Thoracic aorta (tissue), 2 donors: ENCODE results near the gene PROK1. TPM values are rescaled to one million over a fixed set of nuclear protein-coding genes. Genes with fewer than 3 reads are reported as not detected.

Source experiments
- ATAC-seq: fragments of 150-250 bp; one replicate; pipeline ENCODE4 v1.8.0; 2017; ENCODE audit warnings: low read depth; ENCODE audit not compliant: insufficient number of reproducible peaks, low FRiP score
- DNase-seq: peaks from one replicate; pipeline ENCODE4 v3.0.0-alpha.2; 2020; ENCODE audit warnings: low spot score
- H3K27ac ChIP-seq, 2 donors: fragments of 200-600 bp; sonication (generic); 1 replicate in 1 of 2; 2 replicates in 1 of 2; pipeline ENCODE4 v1.5.1; 2016; ENCODE audit warnings: mild to moderate bottlenecking in 2 of 2, moderate library complexity in 2 of 2
- H3K27me3 ChIP-seq: fragments of 200-600 bp; sonication (generic); replicated peaks from 2 replicates; pipeline ENCODE4 v1.6.0; 2016; ENCODE audit warnings: mild to moderate bottlenecking; ENCODE audit not compliant: insufficient read depth
- H3K36me3 ChIP-seq: fragments of 200-600 bp; sonication (generic); one replicate; pipeline ENCODE4 v1.5.1; 2016
- H3K4me1 ChIP-seq, 2 donors: fragments of 200-600 bp; sonication (generic); 1 replicate in 1 of 2; 2 replicates in 1 of 2; pipeline versions ENCODE4 v1.5.1 to v1.6.0; 2016; ENCODE audit warnings: low read depth in 2 of 2, mild to moderate bottlenecking in 1 of 2; ENCODE audit not compliant: control insufficient read depth in 1 of 2
- H3K4me3 ChIP-seq: fragments of 200-600 bp; sonication (generic); 2 replicates; pipeline ENCODE4 v1.5.1; 2016; ENCODE audit warnings: mild to moderate bottlenecking
- H3K9me3 ChIP-seq: fragments of 200-600 bp; sonication (generic); 2 replicates; pipeline ENCODE4 v1.5.1; 2016
- total RNA-seq, 2 donors: library from RNA; depleted of rRNA; stranded (reverse); fragments of >200 nt; gene quantifications; one replicate each; pipeline versions ENCODE4 v1.1.0 to v1.2.3, GENCODE V29; 2016
- TF ChIP-seq, protein P1 (sequence below): fragments of 200-600 bp; sonication (generic); IDR thresholded peaks from one replicate; pipeline ENCODE4 v1.5.1; 2019; ENCODE audit warnings: antibody characterized with exemption

The PROK1 gene
- total RNA-seq, 2 donors from 2014 or later = 0.27 to 0.63 TPM

- H3K27ac ChIP-seq = no peak overlapping the region
- H3K36me3 ChIP-seq = no peaks in the 10 kb centered on the region
- H3K4me1 ChIP-seq = peaks cover 0 to 8% of the 10 kb centered on the region in 2 donors
- DNase-seq (no peak), ATAC-seq (no peak)
- TF ChIP-seq, protein P1, sequence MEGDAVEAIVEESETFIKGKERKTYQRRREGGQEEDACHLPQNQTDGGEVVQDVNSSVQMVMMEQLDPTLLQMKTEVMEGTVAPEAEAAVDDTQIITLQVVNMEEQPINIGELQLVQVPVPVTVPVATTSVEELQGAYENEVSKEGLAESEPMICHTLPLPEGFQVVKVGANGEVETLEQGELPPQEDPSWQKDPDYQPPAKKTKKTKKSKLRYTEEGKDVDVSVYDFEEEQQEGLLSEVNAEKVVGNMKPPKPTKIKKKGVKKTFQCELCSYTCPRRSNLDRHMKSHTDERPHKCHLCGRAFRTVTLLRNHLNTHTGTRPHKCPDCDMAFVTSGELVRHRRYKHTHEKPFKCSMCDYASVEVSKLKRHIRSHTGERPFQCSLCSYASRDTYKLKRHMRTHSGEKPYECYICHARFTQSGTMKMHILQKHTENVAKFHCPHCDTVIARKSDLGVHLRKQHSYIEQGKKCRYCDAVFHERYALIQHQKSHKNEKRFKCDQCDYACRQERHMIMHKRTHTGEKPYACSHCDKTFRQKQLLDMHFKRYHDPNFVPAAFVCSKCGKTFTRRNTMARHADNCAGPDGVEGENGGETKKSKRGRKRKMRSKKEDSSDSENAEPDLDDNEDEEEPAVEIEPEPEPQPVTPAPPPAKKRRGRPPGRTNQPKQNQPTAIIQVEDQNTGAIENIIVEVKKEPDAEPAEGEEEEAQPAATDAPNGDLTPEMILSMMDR = no peak
- no peaks in the 10 kb centered on the region for H3K9me3 ChIP-seq
- H3K4me3 ChIP-seq = no peak overlapping the region
- no peaks in the 10 kb centered on the region for H3K27me3 ChIP-seq
These were observed 1.4 kb downstream of the PROK1 start for GRCh38 chr1:110452330-110452729.

GRCh38 chr1:110453829-110454228 lies 2.9 kb downstream of the PROK1 start:
- no peaks in the 10 kb centered on the region for H3K9me3 ChIP-seq
- ATAC-seq (no peak), DNase-seq (no peak)
- peaks cover 0 to 8% of the 10 kb centered on the region in 2 donors for H3K4me1 ChIP-seq
- no peaks in the 10 kb centered on the region for H3K27me3 ChIP-seq
- TF ChIP-seq, protein P1 = no peak
- H3K4me3 ChIP-seq = no peak overlapping the region
- H3K27ac ChIP-seq = no peak overlapping the region
- no peaks in the 10 kb centered on the region for H3K36me3 ChIP-seq

- H3K27me3 ChIP-seq = no peaks in the 10 kb centered on the region
- H3K36me3 ChIP-seq = no peaks in the 10 kb centered on the region
- no peak overlapping the region for H3K27ac ChIP-seq
- TF ChIP-seq, protein P1 = no peak
- no peaks in the 10 kb centered on the region for H3K9me3 ChIP-seq
- peaks cover 0 to 8% of the 10 kb centered on the region in 2 donors for H3K4me1 ChIP-seq
- no peak for ATAC-seq
- no peak for DNase-seq
- H3K4me3 ChIP-seq = no peak overlapping the region
These were observed 3.4 kb downstream of the PROK1 start for GRCh38 chr1:110454328-110454727.

GRCh38 chr1:110455151-110455550 lies 4.2 kb downstream of the PROK1 start:
- TF ChIP-seq, protein P1 = no peak
- peaks cover 0 to 8% of the 10 kb centered on the region in 2 donors for H3K4me1 ChIP-seq
- H3K9me3 ChIP-seq = no peaks in the 10 kb centered on the region
- DNase-seq (no peak), ATAC-seq (no peak)
- H3K4me3 ChIP-seq = no peak overlapping the region
- no peaks in the 10 kb centered on the region for H3K36me3 ChIP-seq
- H3K27me3 ChIP-seq = no peaks in the 10 kb centered on the region
- H3K27ac ChIP-seq = no peak overlapping the region

DNA sequence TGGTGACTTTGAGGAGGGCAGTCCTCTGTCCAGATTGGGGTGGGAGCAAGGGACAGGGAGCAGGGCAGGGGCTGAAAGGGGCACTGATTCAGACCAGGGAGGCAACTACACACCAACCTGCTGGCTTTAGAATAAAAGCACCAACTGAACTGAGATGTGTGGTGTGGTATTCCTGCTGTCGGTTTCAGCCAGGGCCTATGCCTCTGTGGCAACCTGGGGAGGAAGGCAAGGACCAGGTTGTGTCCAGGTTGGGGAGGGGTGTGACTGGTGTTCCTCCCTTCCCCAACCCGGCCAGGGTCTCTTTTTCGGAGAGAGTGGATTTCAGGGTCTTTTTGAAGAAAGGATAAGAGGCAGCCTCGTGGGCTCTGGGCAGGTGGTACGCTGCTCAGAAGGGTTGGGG lies 6.3 kb downstream of the PROK1 start:
- TF ChIP-seq, protein P1 = no peak
- H3K27me3 ChIP-seq = no peaks in the 10 kb centered on the region
- no peak overlapping the region for H3K27ac ChIP-seq
- peaks cover 0 to 4% of the 10 kb centered on the region in 2 donors for H3K4me1 ChIP-seq
- no peaks in the 10 kb centered on the region for H3K36me3 ChIP-seq
- no peak for DNase-seq
- H3K4me3 ChIP-seq = no peak overlapping the region
- no peak for ATAC-seq
- H3K9me3 ChIP-seq = no peaks in the 10 kb centered on the region
